Ovary (tissue), 9 donors: ENCODE measurements around the gene CCR6. TPM values are rescaled to one million over a fixed set of nuclear protein-coding genes. Genes with fewer than 3 reads are reported as not detected.

Experiments
- DNase-seq, 5 donors: peaks; one replicate each; pipeline ENCODE4 v3.0.0-alpha.2; 2019 to 2020
- H3K27ac ChIP-seq, 2 donors: fragments of 200-600 bp; one replicate each; pipeline versions ENCODE4 v1.5.1 to v1.8.0; 2019 to 2022
- H3K27me3 ChIP-seq: fragments of 200-600 bp; one replicate; pipeline ENCODE4 v1.8.0; 2022
- H3K36me3 ChIP-seq: fragments of 200-600 bp; sonication (generic); one replicate; pipeline ENCODE4 v1.5.1; 2019
- H3K4me1 ChIP-seq: one replicate; pipeline ENCODE4 v1.8.1; 2013; ENCODE audit warnings: mild to moderate bottlenecking, moderate library complexity; ENCODE audit not compliant: insufficient read depth
- H3K4me3 ChIP-seq: fragments of 200-600 bp; sonication (generic); one replicate; pipeline ENCODE4 v1.5.1; 2017
- H3K9me3 ChIP-seq, 2 donors: fragments of 200-600 bp in 1 of 2; sonication (generic) in 1 of 2; one replicate each; pipeline versions ENCODE4 v1.5.1 to v1.8.1; 2013 to 2019; ENCODE audit warnings: mild to moderate bottlenecking in 1 of 2, moderate library complexity in 1 of 2
- CTCF ChIP-seq, 3 donors: fragments of 450-650 bp in 2 of 3; fragments of 200-600 bp in 1 of 3; IDR thresholded peaks; one replicate each; pipeline versions ENCODE4 v1.5.1 to v1.8.0; 2016 to 2022; ENCODE audit warnings: antibody characterized with exemption in 3 of 3, mild to moderate bottlenecking in 1 of 3
- EP300 ChIP-seq: sonication (generic); formaldehyde crosslinking; IDR thresholded peaks from one replicate; pipeline ENCODE4 v1.6.1; 2017; ENCODE audit warnings: antibody characterized with exemption
- POLR2A ChIP-seq: fragments of 450-650 bp; IDR thresholded peaks from one replicate; pipeline ENCODE4 v1.6.1; 2017; ENCODE audit warnings: antibody characterized with exemption, mild to moderate bottlenecking, moderate library complexity
- WGBS, 3 donors: extraction: QIAGEN DNeasy Blood & Tissue Kit in 1 of 3; methylation state at CpG; one replicate each; pipeline versions ENCODE4 v1.1.5 to v1.1.7; 2013 to 2017; 5-methylcytosine and 5-hydroxymethylcytosine counted together
- intact Hi-C, 4 donors: fragments of 100-400 bp; cut with DNase I; formaldehyde crosslinking; loops; one replicate each; pipeline versions ENCODE4 v1.11.0 to v1.15.1; 2022 to 2023
- polyA plus RNA-seq, 2 donors: library from polyadenylated mRNA; stranded (reverse); fragments of 200-250 nt in 1 of 2; fragments of 350-450 nt in 1 of 2; fragmentation: Illumina TruSeq in 1 of 2; extraction: RNeasy Lipid Tissue Mini Kit (QIAGEN cat#74804) in 1 of 2; gene quantifications; one replicate each; pipeline ENCODE4 v1.2.3, GENCODE V29; 2013 to 2014
- total RNA-seq, 7 donors: library from RNA; depleted of rRNA in 2 of 7; stranded (reverse); fragments of >200 nt in 2 of 7; fragmentation: NEBNext Ultra II Directional in 3 of 7; extraction: Animal tissue kit (Norgen Biotek cat#: 25700) in 3 of 7; gene quantifications; one replicate each; pipeline versions ENCODE4 v1.1.0 to v1.2.4, GENCODE V29; 2016 to 2023
- donor health status: DM: no; HTN: no; CAD: no; lungs with moderate emphysema.
- donor health status: DM: no; HTN: no; CAD: no.
- donor health status: Bipolar disorder and iron deficiency.
- donor health status: DM: yes; HTN: yes; CAD: no.
- donor health status: DM: no; HTN: no; CAD: no.
- donor health status: DM: yes; HTN: yes; CAD: no.

CCR6 gene
- total and polyA plus RNA-seq, 9 donors: 0.18 TPM; not detected in 8

- no peaks in the 10 kb centered on the region for H3K9me3 ChIP-seq
- H3K27ac ChIP-seq: no peak overlapping the region
- intact Hi-C loops: no loop called here
- TF ChIP-seq POLR2A: no peak
- TF ChIP-seq EP300: no peak
- no peak for TF ChIP-seq CTCF (IDR thresholded peaks at IDR 0.05)
- WGBS, 3 donors: 89 to 93% (median 92%) methylated on average over 23 of the region's 23 CpGs
- H3K4me1 ChIP-seq: no peaks in the 10 kb centered on the region
- H3K27me3 ChIP-seq: no peaks in the 10 kb centered on the region
- no peak for DNase-seq
- H3K36me3 ChIP-seq: no peaks in the 10 kb centered on the region
- H3K4me3 ChIP-seq: no peak overlapping the region
These were observed 662 bp upstream of the CCR6 start for GRCh38 chr6:167122041-167122826.

- intact Hi-C loops: no loop called here
- H3K4me3 ChIP-seq: no peak overlapping the region
- no peaks in the 10 kb centered on the region for H3K27me3 ChIP-seq
- H3K36me3 ChIP-seq: no peaks in the 10 kb centered on the region
- no peaks in the 10 kb centered on the region for H3K9me3 ChIP-seq
- no peaks in the 10 kb centered on the region for H3K4me1 ChIP-seq
- TF ChIP-seq POLR2A: no peak
- no peak for TF ChIP-seq CTCF (IDR thresholded peaks at IDR 0.05)
- TF ChIP-seq EP300: no peak
- DNase-seq: no peak
- 84 to 91% (median 91%) methylated on average over 5 of the region's 5 CpGs for WGBS, 3 donors
- no peak overlapping the region for H3K27ac ChIP-seq
These were observed 1.9 kb downstream of the CCR6 start for GRCh38 chr6:167124753-167125152.

GRCh38 chr6:167125410-167125809 is 2.5 kb downstream of the CCR6 start:
- H3K27me3 ChIP-seq: no peaks in the 10 kb centered on the region
- intact Hi-C loops: no loop called here
- TF ChIP-seq CTCF (IDR thresholded peaks at IDR 0.05) (no peak), EP300 (no peak)
- no peaks in the 10 kb centered on the region for H3K9me3 ChIP-seq
- no peak overlapping the region for H3K4me3 ChIP-seq
- H3K27ac ChIP-seq: no peak overlapping the region
- no peak for DNase-seq
- 78 to 89% (median 89%) methylated on average over 4 of the region's 4 CpGs for WGBS, 3 donors
- no peaks in the 10 kb centered on the region for H3K4me1 ChIP-seq
- H3K36me3 ChIP-seq: no peaks in the 10 kb centered on the region

- Histone ChIP-seq H3K27ac (no peak overlapping the region), H3K36me3 (no peaks in the 10 kb centered on the region), H3K9me3 (no peaks in the 10 kb centered on the region), H3K4me1 (peaks cover under 1% of the 10 kb centered on the region), H3K4me3 (no peak overlapping the region), H3K27me3 (no peaks in the 10 kb centered on the region)
- 76 to 92% (median 76%) methylated on average over 3 of the region's 3 CpGs for WGBS, 3 donors
- intact Hi-C loops: no loop called here
- TF ChIP-seq POLR2A (no peak), CTCF (IDR thresholded peaks at IDR 0.05) (no peak), EP300 (no peak)
- DNase-seq: no peak
These were observed 3.0 kb downstream of the CCR6 start for GRCh38 chr6:167125855-167126349.
